22Rv1 (cell line): ENCODE measurements around the gene PCDHGB7.
"Not testable (repeated sequence)": the region's sequence is repeated elsewhere in the genome, so short reads cannot be mapped to it uniquely, and the experiment has no call there.

Experiments used
- H3K27ac ChIP-seq: fragments of 450-650 bp; 2 replicates; pipeline ENCODE4 v1.5.1; 2017
- ZFX ChIP-seq: fragments of 450-650 bp; IDR thresholded peaks from 2 replicates; pipeline ENCODE4 v1.6.1; 2017; ENCODE audit warnings: antibody characterized with exemption, borderline replicate concordance
- TF ChIP-seq, protein P1 (sequence below): fragments of 450-650 bp; IDR thresholded peaks from 2 replicates; pipeline ENCODE4 v1.5.1; 2017; ENCODE audit warnings: mild to moderate bottlenecking

PCDHGB7 gene

DNA sequence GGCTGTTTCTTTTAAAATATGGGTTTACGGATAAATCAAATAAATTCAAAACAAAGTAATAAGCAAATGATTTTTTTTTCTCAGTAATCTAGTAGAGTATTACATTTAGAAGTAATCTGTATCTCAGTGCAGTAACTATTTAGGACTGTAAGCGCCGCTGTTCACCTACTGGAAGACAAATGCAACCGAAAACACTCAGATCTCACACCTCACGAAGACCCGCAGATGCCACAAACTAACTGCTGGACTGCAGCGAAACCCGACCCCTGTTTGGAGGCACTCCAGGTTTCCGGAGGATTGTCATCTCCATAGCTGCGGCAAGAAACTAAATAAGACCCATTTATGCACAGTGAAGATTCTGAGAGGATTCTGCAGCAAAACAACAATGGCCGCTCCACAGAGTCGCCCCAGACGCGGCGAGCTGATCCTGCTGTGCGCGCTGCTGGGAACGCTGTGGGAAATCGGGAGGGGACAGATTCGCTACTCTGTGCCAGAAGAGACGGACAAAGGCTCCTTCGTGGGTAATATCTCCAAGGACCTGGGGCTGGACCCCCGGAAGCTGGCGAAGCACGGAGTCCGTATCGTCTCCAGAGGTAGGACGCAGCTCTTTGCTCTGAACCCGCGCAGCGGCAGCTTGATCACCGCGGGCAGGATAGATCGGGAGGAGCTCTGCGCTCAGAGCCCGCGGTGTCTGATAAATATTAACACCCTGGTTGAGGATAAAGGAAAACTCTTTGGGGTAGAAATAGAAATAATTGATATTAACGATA is 24.9 kb upstream of the PCDHGB7 start, which contains the start of gene PCDHGA8:
Gene PCDHGA8 (plus strand): TSS at position 205 of the 770 bp plus-strand sequence. CDS start 181 bp downstream, at position 386.
- H3K27ac ChIP-seq, result no peak within 1 kb of the TSS
- TF ChIP-seq ZFX, result no peak
- TF ChIP-seq, protein P1, sequence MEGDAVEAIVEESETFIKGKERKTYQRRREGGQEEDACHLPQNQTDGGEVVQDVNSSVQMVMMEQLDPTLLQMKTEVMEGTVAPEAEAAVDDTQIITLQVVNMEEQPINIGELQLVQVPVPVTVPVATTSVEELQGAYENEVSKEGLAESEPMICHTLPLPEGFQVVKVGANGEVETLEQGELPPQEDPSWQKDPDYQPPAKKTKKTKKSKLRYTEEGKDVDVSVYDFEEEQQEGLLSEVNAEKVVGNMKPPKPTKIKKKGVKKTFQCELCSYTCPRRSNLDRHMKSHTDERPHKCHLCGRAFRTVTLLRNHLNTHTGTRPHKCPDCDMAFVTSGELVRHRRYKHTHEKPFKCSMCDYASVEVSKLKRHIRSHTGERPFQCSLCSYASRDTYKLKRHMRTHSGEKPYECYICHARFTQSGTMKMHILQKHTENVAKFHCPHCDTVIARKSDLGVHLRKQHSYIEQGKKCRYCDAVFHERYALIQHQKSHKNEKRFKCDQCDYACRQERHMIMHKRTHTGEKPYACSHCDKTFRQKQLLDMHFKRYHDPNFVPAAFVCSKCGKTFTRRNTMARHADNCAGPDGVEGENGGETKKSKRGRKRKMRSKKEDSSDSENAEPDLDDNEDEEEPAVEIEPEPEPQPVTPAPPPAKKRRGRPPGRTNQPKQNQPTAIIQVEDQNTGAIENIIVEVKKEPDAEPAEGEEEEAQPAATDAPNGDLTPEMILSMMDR, result peak; percentile 32

DNA sequence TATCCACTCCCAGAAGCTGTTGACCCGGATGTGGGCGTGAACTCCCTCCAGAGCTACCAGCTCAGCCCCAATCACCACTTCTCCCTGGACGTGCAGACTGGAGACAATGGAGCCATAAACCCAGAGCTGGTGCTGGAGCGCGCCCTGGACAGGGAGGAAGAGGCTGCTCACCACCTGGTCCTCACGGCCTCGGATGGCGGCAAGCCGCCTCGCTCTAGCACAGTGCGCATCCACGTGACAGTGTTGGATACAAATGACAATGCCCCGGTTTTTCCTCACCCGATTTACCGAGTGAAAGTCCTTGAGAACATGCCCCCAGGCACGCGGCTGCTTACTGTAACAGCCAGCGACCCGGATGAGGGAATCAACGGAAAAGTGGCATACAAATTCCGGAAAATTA is 24.2 kb upstream of the PCDHGB7 start:
- TF ChIP-seq, protein P1, result no peak
- TF ChIP-seq ZFX, result no peak
- H3K27ac ChIP-seq, result no peak overlapping the region

DNA sequence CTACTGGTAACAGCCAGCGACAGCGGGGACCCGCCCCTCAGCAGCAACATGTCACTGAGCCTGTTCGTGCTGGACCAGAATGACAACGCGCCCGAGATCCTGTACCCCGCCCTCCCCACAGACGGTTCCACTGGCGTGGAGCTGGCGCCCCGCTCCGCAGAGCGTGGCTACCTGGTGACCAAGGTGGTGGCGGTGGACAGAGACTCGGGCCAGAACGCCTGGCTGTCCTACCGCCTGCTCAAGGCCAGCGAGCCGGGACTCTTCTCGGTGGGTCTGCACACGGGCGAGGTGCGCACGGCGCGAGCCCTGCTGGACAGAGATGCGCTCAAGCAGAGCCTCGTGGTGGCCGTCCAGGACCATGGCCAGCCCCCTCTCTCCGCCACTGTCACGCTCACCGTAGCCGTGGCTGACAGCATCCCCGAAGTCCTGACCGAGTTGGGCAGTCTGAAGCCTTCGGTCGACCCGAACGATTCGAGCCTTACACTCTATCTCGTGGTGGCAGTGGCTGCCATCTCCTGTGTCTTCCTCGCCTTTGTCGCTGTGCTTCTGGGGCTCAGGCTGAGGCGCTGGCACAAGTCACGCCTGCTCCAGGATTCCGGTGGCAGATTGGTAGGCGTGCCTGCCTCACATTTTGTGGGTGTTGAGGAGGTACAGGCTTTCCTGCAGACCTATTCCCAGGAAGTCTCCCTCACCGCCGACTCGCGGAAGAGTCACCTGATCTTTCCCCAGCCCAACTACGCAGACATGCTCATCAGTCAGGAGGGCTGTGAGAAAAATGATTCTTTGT is 22.9 kb upstream of the PCDHGB7 start:
- not testable (repeated sequence) for H3K27ac ChIP-seq

DNA sequence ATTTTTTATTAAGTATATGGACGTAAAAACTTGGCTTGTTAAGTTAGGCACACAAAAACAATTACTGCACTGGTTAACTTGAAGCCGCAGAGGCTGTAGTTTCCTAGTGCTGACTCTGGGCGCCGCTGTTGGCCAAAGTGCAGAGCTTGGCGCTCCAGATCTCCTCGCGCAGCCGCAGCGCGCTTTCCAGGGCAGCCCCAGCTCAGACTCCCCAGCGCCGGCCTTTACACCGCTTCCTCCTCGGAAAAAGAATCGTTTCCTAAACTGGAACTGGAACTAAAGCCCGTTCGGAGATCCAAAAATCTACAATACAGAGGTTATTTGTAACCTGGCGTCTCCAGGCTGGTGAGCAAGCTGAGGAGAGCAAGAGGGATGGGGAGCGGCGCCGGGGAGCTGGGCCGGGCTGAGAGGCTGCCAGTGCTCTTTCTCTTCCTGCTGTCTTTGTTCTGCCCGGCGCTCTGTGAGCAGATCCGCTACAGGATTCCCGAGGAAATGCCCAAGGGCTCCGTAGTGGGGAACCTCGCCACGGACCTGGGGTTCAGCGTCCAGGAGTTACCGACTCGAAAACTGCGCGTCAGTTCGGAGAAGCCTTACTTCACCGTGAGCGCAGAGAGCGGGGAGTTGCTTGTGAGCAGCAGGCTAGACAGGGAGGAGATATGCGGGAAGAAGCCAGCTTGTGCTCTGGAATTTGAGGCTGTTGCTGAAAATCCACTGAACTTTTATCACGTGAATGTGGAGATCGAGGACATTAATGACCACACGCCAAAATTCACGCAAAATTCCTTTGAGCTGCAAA is 19.5 kb upstream of the PCDHGB7 start, which contains the start of gene PCDHGB5:
Gene PCDHGB5 (plus strand): TSS at position 192 of the 796 bp plus-strand sequence. CDS start 181 bp downstream, at position 373.
- not testable (repeated sequence) for H3K27ac ChIP-seq

DNA sequence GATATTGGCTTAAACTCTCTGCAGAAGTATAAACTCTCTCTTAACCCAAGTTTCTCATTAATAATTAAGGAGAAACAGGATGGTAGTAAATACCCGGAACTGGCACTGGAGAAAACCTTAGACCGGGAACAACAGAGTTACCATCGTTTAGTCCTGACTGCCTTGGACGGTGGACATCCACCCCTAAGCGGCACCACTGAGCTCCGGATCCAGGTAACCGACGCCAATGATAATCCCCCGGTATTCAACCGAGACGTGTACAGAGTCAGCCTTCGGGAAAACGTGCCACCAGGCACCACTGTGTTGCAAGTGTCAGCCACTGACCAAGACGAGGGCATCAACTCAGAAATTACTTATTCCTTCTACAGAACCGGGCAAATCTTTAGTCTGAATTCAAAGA is 18.9 kb upstream of the PCDHGB7 start:
- TF ChIP-seq ZFX, result no peak
- TF ChIP-seq, protein P1, result no peak
- H3K27ac ChIP-seq, result no peak overlapping the region

DNA sequence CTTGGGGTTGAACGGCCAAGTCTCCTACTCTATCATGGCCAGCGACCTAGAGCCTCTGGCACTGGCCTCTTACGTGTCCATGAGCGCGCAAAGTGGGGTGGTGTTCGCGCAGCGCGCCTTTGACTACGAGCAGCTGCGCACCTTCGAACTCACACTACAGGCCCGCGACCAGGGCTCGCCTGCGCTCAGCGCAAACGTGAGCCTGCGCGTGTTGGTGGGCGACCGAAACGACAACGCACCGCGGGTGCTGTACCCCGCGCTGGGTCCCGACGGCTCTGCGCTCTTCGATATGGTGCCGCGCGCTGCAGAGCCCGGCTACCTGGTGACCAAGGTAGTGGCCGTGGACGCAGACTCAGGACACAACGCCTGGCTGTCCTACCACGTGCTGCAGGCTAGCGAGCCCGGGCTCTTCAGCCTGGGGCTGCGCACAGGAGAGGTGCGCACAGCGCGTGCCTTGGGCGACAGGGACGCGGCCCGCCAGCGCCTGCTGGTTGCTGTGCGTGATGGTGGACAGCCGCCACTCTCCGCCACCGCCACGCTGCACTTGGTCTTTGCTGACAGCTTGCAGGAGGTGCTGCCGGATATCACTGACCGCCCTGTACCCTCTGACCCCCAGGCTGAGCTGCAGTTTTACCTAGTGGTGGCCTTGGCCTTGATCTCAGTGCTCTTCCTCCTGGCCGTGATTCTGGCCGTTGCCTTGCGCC is 17.8 kb upstream of the PCDHGB7 start:
- H3K27ac ChIP-seq, result no peak overlapping the region
- TF ChIP-seq ZFX, result no peak
- TF ChIP-seq, protein P1, result no peak

DNA sequence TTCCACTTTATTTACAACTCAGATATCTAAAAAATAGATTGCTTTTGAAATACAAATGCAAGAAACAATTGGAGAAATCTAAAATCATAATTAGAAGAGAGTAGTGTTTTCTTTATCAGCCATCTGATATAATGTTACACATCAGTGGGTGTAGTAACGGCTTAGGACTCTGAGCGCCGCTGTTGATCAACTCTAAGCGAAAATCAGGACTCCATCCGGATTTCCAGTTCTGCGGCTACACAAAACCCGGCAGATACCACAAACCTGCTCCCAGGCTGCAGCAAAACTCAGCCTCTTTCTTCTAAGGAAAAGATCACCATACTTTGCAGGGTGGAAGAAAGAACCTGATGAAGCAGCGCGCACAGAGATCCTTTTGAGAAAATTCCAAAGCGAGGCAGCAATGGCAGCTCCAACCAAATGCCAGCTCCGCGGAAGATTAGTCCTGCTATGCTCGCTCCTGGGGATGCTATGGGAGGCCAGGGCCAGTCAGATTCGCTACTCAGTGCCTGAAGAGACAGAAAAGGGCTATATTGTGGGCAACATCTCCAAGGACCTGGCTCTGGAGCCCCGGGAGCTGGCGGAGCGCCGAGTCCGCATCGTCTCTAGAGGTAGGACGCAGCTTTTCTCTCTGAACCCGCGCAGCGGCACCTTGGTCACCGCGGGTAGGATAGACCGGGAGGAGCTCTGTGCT is 14.8 kb upstream of the PCDHGB7 start, which contains the start of gene PCDHGA9:
Gene PCDHGA9 (plus strand): TSS at position 226 of the 691 bp plus-strand sequence. CDS start 175 bp downstream, at position 401.
- TF ChIP-seq, protein P1, result peak; percentile 82
- no peak for TF ChIP-seq ZFX
- H3K27ac ChIP-seq, result no peak within 1 kb of the TSS
